ENCODE data around the gene CYB5RL. TPM values are rescaled to one million over a fixed set of nuclear protein-coding genes. Genes with fewer than 3 reads are reported as not detected.

The CYB5RL gene
- total RNA-seq, 1 donor from 2014 or later = 3.9 TPM

DNA sequence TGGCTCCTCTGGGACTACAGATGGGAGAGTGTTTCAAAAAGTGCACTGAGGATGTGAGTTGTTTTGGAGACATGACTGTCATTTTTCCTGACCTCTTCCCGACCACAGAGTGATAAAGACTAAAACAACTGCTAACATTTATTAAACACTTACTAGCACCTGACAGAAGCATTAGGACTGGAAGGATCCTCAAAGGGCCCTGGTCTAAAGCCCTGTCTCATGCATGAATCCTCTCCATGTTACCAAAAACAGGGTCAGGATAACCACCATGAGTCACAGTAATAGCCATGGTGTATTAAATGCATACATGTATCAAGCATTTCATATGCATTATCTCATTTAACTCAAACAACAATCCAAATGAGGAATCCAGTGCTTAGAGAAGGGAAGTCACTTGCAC lies 11.5 kb downstream of the CYB5RL start:
- peaks cover 7% of the 10 kb centered on the region for H3K27me3 Mint-ChIP-seq (ENCODE audit: low read depth, unreplicated experiment)
- H3K36me3 ChIP-seq (ENCODE audit: insufficient read depth, low read length) = no peaks in the 10 kb centered on the region
- H3K4me3 Mint-ChIP-seq (ENCODE audit: unreplicated experiment) = no peak overlapping the region
- no peak overlapping the region for H3K27ac Mint-ChIP-seq (ENCODE audit: unreplicated experiment)
- peaks cover 2% of the 10 kb centered on the region for H3K9me3 ChIP-seq (ENCODE audit: insufficient read depth, low read depth, low read length)
- H2AFZ ChIP-seq (ENCODE audit: low read depth, low read length) = no peak overlapping the region
- no peak overlapping the region for H3K4me2 ChIP-seq (ENCODE audit: low read length)
- no peak for DNase-seq (ENCODE audit: low read depth)
- no peaks in the 10 kb centered on the region for H3K4me1 ChIP-seq (ENCODE audit: insufficient read depth, low read length)
- FAIRE-seq = no peak
- H3K9ac ChIP-seq (ENCODE audit: low read length) = no peak overlapping the region
- H3K27me3 ChIP-seq (ENCODE audit: insufficient read depth, low read length) = no peaks in the 10 kb centered on the region
- no peak overlapping the region for H3K4me3 ChIP-seq (ENCODE audit: insufficient read depth, low read depth, low read length)
- H3K79me2 ChIP-seq (ENCODE audit: insufficient read depth, low read length) = no peaks in the 10 kb centered on the region
- TF ChIP-seq EZH2 (IDR thresholded peaks at IDR 0.05; ENCODE audit: insufficient read depth, low read length) = no peak
- TF ChIP-seq, protein P1, sequence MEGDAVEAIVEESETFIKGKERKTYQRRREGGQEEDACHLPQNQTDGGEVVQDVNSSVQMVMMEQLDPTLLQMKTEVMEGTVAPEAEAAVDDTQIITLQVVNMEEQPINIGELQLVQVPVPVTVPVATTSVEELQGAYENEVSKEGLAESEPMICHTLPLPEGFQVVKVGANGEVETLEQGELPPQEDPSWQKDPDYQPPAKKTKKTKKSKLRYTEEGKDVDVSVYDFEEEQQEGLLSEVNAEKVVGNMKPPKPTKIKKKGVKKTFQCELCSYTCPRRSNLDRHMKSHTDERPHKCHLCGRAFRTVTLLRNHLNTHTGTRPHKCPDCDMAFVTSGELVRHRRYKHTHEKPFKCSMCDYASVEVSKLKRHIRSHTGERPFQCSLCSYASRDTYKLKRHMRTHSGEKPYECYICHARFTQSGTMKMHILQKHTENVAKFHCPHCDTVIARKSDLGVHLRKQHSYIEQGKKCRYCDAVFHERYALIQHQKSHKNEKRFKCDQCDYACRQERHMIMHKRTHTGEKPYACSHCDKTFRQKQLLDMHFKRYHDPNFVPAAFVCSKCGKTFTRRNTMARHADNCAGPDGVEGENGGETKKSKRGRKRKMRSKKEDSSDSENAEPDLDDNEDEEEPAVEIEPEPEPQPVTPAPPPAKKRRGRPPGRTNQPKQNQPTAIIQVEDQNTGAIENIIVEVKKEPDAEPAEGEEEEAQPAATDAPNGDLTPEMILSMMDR (IDR thresholded peaks at IDR 0.05; ENCODE audit: insufficient read depth, low read depth, low read length) = no peak
- H3K36me3 Mint-ChIP-seq (ENCODE audit: low read depth, unreplicated experiment) = peaks cover 21% of the 10 kb centered on the region
- H3K27ac ChIP-seq (ENCODE audit: low read depth, low read length) = no peak overlapping the region
- peaks cover 3% of the 10 kb centered on the region for H3K4me1 Mint-ChIP-seq (ENCODE audit: low read depth, unreplicated experiment)
- no peaks in the 10 kb centered on the region for H4K20me1 ChIP-seq (ENCODE audit: insufficient read depth, low read length)
- peaks cover 11% of the 10 kb centered on the region for H3K9me3 Mint-ChIP-seq (ENCODE audit: unreplicated experiment)

- H3K79me2 ChIP-seq (ENCODE audit: insufficient read depth, low read length) = no peaks in the 10 kb centered on the region
- H2AFZ ChIP-seq (ENCODE audit: low read depth, low read length) = no peak overlapping the region
- H3K36me3 Mint-ChIP-seq (ENCODE audit: low read depth, unreplicated experiment) = peaks cover 23% of the 10 kb centered on the region
- no peak for DNase-seq (ENCODE audit: low read depth)
- H3K9ac ChIP-seq (ENCODE audit: low read length) = no peak overlapping the region
- no peak overlapping the region for H3K4me3 ChIP-seq (ENCODE audit: insufficient read depth, low read depth, low read length)
- H3K27ac ChIP-seq (ENCODE audit: low read depth, low read length) = no peak overlapping the region
- no peak overlapping the region for H3K4me3 Mint-ChIP-seq (ENCODE audit: unreplicated experiment)
- H3K27ac Mint-ChIP-seq (ENCODE audit: unreplicated experiment) = no peak overlapping the region
- peaks cover 7% of the 10 kb centered on the region for H3K27me3 Mint-ChIP-seq (ENCODE audit: low read depth, unreplicated experiment)
- no peaks in the 10 kb centered on the region for H3K27me3 ChIP-seq (ENCODE audit: insufficient read depth, low read length)
- H3K4me1 Mint-ChIP-seq (ENCODE audit: low read depth, unreplicated experiment) = peaks cover 6% of the 10 kb centered on the region
- peaks cover 11% of the 10 kb centered on the region for H3K9me3 Mint-ChIP-seq (ENCODE audit: unreplicated experiment)
- no peaks in the 10 kb centered on the region for H4K20me1 ChIP-seq (ENCODE audit: insufficient read depth, low read length)
- peaks cover 2% of the 10 kb centered on the region for H3K9me3 ChIP-seq (ENCODE audit: insufficient read depth, low read depth, low read length)
- TF ChIP-seq, protein P1 (IDR thresholded peaks at IDR 0.05; ENCODE audit: insufficient read depth, low read depth, low read length) = no peak
- no peak for TF ChIP-seq EZH2 (IDR thresholded peaks at IDR 0.05; ENCODE audit: insufficient read depth, low read length)
- no peak for FAIRE-seq
- H3K36me3 ChIP-seq (ENCODE audit: insufficient read depth, low read length) = no peaks in the 10 kb centered on the region
- no peaks in the 10 kb centered on the region for H3K4me1 ChIP-seq (ENCODE audit: insufficient read depth, low read length)
- H3K4me2 ChIP-seq (ENCODE audit: low read length) = no peak overlapping the region
Measured at GRCh38 chr1:54186056-54186455, 13.8 kb downstream of the CYB5RL start.

DNA sequence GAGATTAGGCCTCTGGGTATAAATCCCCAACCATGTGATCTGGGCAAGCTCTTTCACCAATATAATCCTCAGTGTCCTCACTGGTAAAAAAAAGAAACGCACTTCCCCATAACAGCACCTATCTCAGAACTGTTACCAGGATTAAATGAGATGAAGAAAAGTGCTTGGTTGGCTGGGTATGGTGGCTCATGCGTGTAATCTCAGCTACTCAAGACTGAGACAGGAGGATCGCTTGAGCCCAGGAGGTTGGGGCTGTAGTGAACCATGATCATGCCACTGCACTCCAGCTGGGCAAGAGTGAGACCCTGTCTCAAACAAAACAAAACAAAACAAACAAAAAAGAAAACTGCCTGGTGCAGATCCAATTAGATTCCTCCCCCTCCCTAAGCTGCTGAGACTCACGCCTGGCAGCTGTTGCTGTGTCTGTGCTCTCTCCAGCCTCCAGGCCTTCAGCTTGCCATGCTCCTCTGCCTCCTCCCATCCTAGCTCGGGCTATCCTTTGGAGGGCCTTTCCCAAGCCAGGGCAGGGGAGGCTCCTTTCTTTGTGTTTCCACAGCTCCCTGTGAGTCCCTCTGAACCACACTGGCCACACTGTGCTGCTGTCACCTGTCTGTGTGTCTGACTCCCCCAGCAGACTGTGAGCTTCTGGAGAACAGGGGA lies 19.0 kb downstream of the CYB5RL start:
- H3K27ac ChIP-seq (ENCODE audit: low read depth, low read length) = no peak overlapping the region
- H3K27me3 ChIP-seq (ENCODE audit: insufficient read depth, low read length) = no peaks in the 10 kb centered on the region
- peak overlapping the region; percentile 83 for H3K27ac Mint-ChIP-seq (ENCODE audit: unreplicated experiment)

More for the DNA sequence above, 19.0 kb downstream of the CYB5RL start:
- Histone ChIP-seq H3K79me2 (ENCODE audit: insufficient read depth, low read length) (no peaks in the 10 kb centered on the region), H2AFZ (ENCODE audit: low read depth, low read length) (no peak overlapping the region), H3K4me2 (ENCODE audit: low read length) (no peak overlapping the region), H3K36me3 (ENCODE audit: insufficient read depth, low read length) (no peaks in the 10 kb centered on the region), H3K4me3 (ENCODE audit: insufficient read depth, low read depth, low read length) (no peak overlapping the region), H3K9me3 (ENCODE audit: insufficient read depth, low read depth, low read length) (peaks cover 2% of the 10 kb centered on the region), H4K20me1 (ENCODE audit: insufficient read depth, low read length) (no peaks in the 10 kb centered on the region), H3K9ac (ENCODE audit: low read length) (no peak overlapping the region), H3K4me1 (ENCODE audit: insufficient read depth, low read length) (no peaks in the 10 kb centered on the region)
- Mint-ChIP-seq H3K9me3 (ENCODE audit: unreplicated experiment) (peaks cover 7% of the 10 kb centered on the region), H3K4me3 (ENCODE audit: unreplicated experiment) (no peak overlapping the region), H3K27me3 (ENCODE audit: low read depth, unreplicated experiment) (peaks cover 7% of the 10 kb centered on the region), H3K36me3 (ENCODE audit: low read depth, unreplicated experiment) (peaks cover 10% of the 10 kb centered on the region), H3K4me1 (ENCODE audit: low read depth, unreplicated experiment) (peaks cover 2% of the 10 kb centered on the region)
- TF ChIP-seq, protein P1 (IDR thresholded peaks at IDR 0.05; ENCODE audit: insufficient read depth, low read depth, low read length) = no peak
- TF ChIP-seq EZH2 (IDR thresholded peaks at IDR 0.05; ENCODE audit: insufficient read depth, low read length) = no peak
- FAIRE-seq (no peak), DNase-seq (ENCODE audit: low read depth) (no peak)

All from astrocyte (in vitro differentiated cells and primary cell).